HG03095 (cell line): ENCODE results near the gene MAPRE3.

ENCODE experiments used
- ATAC-seq: cut with Tn5 transposase; IDR thresholded peaks from one replicate; pipeline ENCODE4 v1.9.1; 2021; ENCODE audit warnings: moderate library complexity; ENCODE audit not compliant: unreplicated experiment

MAPRE3 gene

DNA sequence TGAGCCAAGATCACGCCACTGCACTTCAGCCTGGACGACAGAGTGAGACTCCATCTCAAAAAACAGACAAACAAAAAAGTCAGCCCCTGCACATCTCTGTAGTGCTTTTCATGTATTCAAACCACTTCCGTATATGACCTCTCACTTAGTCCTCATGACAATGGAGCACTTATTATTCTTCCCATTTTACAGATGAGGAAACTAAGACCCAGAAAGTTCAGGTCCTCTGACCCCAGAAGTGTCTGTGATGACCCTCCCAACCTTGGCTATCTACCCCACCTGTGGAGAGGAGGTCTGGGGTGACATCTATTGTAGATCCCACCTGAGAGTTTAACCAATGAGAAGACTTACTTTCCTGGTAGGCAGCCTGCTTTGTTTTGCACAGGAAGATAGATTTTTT lies 21.6 kb upstream of the MAPRE3 start:
- no peak for ATAC-seq

DNA sequence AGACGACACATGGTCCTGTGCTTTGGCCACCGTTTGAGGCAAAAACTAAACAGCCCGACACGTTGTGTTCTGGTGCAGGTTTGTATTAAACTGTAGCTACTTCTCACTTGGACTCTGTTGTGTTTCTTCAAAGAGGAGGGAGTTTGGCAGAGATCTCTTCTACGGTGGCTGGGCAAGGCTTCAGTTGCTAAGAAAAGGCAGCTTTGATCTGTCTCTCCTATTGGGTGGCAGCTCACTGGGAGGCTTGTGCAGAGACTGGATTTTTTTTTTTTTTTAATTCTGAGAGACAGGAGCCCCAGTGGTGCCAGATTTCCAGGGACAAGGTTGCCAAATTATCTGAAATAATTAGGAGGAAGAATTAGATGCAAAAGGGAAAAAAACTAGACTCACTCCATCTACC lies 20.2 kb upstream of the MAPRE3 start:
- no peak for ATAC-seq

DNA sequence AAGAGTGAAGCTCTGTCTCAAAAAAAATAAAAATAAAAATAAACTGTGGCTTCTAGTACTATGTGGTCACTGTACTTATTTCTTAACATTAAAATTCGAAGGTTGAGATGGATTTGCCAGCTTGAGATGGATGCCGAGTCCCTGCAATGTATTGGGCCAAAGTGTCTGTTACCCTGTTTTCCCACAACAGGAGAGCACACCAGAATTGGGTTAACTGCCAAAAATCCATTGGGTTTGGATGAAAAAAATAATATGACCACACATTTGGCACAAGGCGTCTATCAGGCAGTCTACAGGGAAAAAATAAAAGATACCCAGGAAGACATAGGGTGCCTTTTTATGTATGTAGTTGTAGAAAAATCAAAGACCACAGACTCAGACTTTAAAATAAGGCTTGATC lies 19.2 kb upstream of the MAPRE3 start:
- ATAC-seq, result no peak

DNA sequence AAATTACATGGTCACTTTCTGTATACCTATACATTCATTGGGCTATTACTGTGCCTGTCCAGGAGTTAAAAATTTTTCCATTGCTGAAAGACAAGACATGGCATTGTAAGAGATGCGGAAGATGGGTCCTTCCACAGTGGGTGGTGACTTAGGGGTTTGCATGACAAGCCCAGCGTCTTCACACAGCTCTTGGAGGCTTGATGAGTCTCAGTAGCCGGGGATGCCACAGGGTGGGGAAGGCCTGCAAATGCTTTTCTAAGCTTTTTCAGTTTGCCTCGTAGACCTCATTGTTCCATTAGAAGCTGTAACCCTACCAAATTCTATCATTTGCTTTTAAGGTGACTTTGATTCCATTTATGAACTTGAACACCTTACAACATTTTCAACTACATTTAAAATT lies 18.1 kb upstream of the MAPRE3 start:
- no peak for ATAC-seq

DNA sequence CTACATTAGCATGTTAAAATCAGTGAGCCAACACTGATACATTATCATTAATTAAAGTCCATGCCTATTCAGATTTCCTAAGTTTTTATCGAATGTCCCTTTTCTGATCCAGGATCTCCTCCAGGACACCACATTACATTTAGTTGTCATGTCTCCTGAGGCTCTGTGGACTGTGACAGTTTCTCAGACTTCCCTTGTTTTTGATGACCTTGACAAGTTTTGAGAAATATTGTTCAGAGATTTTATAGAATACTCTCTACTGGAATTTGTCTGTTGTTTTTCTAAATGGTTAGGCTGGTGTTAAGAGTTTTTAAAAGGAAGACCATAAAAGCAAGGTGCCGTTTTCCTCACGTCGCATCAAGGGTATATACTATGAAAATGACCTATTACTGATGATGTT lies 16.3 kb upstream of the MAPRE3 start:
- ATAC-seq, result no peak

DNA sequence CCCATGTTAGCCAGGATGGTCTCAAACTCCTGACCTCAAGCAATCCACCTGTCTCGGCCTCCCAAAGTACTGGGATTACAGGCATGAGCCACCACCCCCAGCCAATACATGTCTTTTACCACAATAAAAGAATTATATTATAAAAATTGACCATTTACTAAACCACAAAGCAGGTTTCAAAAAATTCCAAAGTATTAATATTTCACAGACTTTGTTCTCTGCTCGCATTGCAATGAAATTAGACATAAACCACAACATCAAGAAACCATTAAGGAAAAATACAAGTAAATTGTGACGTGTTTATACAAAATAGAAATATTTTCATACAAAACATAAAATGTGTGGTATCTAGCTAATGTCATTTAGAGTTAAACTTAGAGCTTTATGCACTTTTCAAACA lies 13.4 kb upstream of the MAPRE3 start:
- no peak for ATAC-seq

DNA sequence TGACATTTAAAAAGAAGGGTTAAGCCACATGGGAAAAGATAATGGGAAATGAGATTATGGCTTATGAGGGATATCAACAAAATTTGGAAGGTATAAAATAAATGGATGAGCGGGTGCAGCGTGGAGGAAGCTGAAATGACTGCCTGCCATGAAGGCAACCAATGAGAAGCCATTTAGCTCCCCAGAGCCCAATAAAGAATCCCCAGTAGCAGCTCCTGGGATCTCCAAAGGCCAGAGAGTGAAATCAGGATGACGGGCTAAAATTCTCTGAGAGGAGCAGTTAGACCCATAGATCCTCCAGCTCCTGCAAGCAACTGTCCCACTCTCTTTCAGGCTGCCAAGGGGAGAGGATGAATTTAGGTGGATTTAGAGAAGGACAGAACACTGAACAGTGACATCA lies 12.9 kb upstream of the MAPRE3 start:
- no peak for ATAC-seq

DNA sequence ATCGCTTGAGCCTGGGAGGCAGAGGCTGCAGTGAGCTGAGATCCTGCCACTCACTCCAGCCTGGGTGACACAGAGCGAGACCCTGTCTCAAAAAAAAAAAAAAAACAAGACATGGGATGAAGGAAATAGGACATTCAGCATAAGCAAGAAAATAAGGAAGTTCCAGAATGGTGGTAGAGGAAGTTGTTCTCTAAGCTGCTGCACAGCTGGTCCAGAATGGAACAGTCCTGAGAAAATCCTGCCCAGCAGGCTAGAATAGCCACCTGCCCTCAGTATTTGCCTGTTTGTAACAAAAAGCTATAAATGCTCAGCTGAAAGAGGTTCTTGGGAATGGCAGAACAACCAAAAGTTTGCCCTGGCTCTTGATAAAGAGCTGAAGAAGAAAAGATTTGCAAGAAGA lies 11.1 kb upstream of the MAPRE3 start:
- no peak for ATAC-seq

DNA sequence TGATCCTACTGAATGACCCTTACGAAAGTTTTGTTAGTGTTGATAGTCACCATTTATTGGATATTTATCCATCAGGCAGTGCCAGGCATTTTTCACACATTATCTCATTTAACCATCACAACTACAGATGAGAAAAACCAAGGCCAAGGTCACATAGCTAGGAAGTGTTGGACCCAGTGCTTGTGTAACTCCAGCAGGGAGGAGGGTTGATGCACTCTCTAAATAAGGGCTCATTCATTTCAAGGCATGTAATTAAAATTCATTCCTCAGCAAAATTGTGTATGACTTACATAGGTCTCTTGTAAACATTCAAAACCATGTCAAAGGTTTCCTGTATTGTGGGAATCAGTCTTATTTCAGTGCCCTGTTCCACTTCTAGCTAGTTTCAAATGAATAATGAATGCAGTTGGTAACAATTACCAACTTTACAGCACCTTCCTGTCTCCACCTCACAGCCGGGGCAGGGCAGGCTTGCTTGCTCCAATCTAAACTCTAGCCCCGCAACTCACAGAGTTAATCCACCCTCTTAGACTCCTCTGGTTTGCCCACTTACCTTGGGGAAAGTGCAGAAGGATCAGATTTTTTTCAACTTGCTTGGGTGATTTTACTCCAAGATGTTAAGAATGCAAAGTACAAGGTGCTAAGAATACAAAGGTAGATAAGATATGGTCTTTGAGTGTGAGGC lies 5.8 kb upstream of the MAPRE3 start:
- no peak for ATAC-seq

DNA sequence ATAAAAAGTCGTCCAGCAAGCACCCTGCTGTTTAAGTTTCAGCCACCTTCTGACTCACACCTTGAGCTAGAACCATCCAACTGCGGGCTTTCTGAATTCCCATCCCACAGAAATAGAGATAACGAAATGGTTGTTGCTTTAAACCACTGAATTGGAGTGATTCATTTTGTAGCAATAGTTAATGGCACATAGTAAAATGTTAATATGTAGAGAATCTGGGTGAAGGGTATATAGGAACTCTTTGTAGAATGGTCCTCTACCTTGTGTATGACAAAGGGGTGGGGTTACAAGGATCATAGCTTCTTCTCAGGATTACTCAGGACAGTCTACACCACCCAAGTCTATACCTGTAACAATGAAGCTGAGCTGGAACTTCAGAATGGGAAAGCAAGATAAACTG lies 2.4 kb upstream of the MAPRE3 start:
- no peak for ATAC-seq

DNA sequence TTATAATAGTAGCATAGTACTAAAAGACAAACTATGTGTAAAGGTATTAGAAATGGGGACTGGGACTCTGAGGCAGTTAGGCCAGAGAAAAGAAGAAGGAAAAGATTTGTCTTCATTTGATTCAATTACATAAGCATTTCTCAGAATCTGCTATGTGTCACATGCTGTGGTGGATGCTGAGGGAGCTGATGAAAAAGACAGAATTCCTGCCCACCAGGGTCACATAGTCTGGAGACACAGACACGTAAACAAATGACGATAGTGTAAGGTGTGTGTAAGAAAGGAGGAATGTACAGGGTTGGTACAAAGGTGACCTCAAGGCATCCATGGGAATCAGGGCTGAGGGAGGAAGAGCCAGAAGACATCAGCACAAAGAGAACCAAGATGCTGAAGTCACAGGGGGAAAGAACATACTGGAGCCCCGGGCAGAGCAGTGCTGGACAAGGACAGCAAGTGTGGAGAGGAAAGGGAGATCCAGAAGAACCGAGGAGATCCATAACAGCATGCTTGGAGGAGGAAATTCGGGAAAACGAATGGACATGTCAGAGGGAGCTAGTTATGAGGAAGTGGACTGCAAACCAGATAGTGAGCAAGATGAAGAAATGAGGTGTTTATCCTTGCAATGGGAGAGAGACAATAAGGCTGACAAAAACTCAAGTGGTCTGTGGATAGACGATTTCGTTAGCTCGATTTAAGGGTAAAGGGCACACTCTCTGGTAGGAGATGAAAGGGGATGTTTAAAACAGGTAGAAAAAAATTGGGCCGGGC lies 1.2 kb upstream of the MAPRE3 start:
- no peak for ATAC-seq

DNA sequence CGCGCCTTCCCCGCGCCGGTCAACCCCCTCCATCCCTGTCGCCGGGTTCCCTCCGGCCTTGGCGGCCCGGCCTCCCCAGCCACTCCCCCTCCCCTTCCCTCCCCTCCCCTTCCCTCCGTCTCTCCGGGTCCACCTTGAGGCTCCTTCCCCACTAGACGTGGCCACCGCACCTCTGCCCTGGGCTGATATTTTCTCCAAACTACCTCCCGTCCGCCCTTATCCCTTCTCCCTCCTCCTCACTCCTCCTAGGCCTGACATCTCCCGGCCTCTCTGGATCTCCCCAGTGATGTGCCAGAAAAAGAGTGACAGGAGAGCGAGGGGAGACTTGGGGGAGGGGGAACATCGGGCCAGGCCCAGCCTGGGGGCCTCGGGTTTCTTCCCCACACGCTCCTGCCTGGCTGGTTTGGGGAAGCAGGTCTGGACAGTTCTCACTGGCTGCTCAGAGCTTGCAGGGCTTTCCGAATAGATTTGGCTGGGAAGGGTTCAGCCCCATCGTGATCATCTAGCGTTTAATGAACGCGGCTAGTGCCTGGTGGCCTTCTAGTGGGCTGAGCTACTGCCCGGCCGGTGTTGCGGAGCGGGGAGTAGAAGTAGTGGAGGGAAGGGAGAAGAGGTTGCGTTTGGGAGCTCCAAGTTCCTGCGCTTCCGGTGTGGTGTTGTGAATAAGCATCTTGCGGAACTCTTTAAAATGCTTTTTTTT lies 641 bp downstream of the MAPRE3 start:
- ATAC-seq, result no peak

DNA sequence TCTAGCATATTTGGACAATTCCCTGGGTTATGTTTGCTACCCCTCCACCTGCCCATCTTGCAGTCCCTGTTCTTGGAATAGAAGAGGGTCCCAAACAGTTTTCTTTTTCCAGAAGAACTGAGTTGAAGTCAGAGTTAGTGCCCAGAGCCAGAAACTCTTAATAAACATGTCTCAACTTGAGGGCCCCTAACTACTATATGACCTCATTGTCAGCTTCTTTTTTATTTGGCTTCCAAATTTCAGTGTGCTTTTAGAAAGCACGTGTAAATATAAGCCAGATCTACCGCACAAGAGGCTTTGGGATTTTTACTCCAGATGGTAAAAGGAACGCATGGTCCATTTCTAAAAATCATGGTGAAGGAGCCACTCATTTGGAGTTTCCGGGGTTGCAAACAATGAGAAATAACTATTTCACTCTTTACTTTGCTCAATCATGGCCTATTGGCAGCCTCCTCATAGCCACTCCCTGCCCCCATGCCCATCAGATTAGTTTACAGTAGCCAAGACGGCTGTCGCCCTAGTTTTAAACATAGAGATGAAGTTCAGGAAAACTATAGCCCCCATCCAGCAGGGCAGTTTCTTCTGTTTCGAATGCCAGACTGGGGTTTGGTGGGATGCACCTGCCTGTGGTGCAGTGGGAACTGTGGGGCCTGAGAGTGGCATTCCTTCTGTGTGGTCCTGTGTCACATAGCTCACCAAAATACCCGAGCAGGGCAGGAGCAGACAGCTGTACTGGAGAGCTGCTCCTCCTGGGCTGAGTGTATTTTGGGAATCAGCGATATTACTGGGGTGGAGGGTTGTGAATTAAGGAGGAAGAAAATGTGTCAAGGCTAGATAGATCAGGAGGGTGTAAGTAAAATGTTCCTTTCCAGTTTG lies 1.7 kb downstream of the MAPRE3 start:
- no peak for ATAC-seq

DNA sequence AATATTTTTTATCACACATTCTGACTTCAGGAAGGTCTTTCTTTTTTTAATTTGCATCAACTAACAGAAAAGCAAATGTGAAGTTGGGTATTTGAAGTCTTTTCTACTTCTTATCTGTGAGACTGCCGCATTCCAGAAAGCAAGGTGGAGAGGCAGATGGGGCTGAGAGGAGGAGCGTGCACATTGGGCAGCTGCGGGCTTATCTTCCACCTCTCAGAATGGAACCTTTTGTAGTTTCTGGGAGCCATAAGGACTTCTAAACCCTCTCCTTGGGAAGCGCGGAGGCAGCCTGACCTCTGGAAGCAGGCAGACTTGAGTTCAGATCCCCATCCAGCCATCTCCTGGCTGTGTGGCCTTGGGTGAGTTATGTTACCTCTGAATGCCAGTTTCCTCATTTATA lies 3.9 kb downstream of the MAPRE3 start:
- no peak for ATAC-seq

DNA sequence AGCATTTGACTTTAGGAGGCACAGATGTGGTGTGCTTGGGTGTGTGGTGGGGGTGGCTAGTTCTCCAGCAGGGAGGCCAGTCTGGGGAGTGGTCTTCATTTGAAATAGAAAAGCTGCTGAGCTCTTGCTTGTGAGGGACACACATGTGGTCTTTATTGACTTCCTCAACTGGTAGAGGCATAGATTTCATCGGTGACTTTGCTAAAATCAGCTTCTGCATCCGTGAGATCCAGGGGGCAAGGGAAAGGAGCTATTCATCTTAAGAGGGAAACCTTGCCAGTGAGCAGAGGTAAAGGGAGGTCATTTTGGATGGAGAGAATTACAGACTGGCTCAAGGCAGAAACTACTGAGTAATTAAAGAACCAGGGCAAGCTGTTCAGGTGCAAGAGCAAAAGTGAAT lies 4.7 kb downstream of the MAPRE3 start:
- ATAC-seq, result no peak

DNA sequence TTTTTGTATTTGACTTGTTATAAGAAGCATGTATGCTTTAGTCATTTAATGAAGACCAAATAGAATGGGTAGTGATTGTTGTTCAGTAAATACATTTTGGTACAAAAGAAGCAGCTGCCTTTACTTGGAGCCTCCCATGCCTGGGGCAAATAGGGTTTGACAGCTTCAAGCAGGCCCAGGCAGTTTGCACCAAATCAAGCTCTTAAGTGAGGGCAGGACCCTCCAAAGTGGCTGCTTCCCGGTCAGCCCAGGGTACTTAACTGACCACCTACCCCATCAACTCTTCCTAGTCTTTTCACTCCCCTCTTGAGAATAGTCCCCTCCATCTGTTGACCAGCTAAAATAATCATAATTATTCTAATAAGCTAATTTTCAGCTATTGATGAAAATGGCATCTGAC lies 5.2 kb downstream of the MAPRE3 start:
- ATAC-seq, result no peak

DNA sequence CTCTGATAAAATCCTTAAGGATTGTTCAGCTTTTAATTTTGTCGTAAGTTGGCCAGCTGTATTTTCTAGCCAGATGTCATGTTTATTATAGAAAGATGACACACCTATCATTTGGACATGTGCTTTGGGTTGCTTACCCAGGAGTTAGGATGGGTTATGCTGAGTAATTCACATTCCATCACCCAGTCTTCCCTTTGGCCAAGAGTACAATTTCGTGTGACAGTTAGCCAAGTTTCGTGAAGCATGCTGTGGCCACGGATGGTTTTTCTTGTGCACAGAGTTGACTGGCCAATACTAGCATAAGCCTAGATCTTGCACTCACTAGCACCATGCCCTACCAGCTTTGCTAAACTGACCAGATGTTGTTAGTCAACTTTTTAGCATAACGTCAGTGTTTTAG lies 5.8 kb downstream of the MAPRE3 start:
- no peak for ATAC-seq

DNA sequence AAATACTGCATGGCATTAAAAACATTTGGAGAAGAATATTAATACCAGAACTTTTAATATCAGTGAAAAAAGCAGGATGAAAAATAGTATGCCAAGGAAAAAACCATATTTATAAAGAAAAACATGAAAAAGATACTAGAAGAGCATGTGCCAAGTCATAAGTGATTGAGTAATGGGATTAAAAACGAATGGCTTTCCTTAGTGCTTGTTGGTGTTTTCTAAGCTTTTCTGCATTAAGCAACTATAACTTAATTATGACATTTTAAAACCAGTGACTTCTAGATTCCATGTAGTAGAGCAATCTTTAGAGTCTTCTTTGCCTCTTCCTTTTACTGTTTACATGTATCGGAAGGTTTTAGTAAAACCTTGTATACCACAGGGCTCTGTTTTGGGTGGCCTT lies 6.6 kb downstream of the MAPRE3 start:
- ATAC-seq, result no peak

DNA sequence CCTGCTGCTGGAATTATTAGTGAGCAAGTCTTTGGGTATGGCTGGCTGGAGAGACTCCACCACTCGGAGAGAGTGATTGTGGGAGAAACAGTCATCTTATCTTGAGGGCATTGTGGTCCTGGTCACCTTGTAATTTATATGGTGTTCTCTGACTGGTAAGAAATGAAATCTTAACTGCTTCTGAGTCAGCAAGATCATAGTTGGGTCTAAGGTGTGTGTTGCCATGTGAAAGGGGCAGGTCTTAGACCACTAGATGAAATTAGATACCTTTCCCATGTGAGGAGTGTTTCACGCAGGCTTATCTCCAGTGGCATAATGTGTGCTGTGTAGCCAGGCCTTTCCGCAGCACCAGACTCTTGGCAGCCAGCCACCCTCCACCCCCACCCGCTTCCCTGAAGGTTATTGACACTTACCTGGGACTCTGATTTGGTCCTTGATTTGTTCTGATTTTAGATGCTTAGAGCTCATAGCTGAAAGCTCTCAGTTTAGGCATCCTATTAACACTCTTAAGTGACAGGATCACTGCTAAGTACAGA lies 7.7 kb downstream of the MAPRE3 start:
- ATAC-seq, result no peak

DNA sequence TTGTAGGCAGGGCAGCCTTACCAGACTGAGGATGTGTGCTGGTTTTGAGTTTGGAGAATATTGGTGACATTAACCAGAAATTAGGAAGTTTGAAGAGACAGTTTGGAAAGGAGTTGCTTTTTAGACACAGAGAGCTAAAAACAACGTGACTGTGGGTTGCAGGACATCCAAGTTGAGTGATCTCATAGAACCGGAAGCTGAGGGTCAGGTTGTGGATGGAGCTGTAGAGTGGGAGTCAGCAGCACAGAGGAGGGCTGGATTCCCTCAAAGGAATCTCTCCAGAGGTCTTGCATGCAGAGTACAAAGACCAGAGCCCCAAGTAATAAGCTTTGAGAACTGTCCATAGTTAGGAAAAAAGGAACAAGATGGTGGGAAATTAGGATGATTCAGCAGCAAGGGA lies 9.3 kb downstream of the MAPRE3 start:
- no peak for ATAC-seq

DNA sequence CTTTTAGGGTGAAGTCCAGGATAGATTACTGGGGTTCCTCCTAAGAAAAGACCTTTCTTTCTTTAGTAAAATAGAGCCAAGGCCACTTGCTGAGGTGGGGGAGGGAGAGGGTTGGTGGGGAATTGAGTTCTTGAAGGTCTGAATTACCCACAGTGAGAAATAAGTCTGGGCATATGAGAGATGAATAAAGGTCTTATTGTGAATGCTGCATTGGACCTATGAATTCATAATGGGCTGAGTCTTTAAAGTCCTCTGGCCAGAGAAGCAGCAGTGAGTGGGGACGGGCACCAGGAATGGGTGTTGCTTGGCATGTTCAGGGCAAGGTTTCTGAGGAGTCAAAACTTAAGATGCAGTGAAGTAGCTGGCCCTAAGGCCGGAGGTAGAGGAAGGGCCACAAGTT lies 10.5 kb downstream of the MAPRE3 start:
- no peak for ATAC-seq
